Esophagus squamous epithelium (tissue), 4 donors: Measurements from ENCODE around the gene KLHDC10.

Experiments
- CTCF ChIP-seq, 6 experiments: fragments of 450-650 bp in 4 of 6; fragments of 200-600 bp in 2 of 6; sonication (generic) in 2 of 6; IDR thresholded peaks; one replicate each; pipeline ENCODE4 v1.5.1; 2016 to 2019; ENCODE audit warnings: antibody characterized with exemption in 6 of 6, mild to moderate bottlenecking in 4 of 6, moderate library complexity in 4 of 6
- POLR2A ChIP-seq, 4 donors: fragments of 450-650 bp; IDR thresholded peaks; one replicate each; pipeline ENCODE4 v1.6.1; 2017; ENCODE audit warnings: antibody characterized with exemption in 4 of 4, mild to moderate bottlenecking in 4 of 4, moderate library complexity in 3 of 4

GRCh38 chr7:130118801-130119200 is 48.5 kb downstream of the KLHDC10 start:
- TF ChIP-seq CTCF (IDR thresholded peaks at IDR 0.05): no peak
- TF ChIP-seq POLR2A (IDR thresholded peaks at IDR 0.05): no peak
